BLaER1 (cell line): ENCODE results near the gene PKP3.
"Not testable (repeated sequence)": the region's sequence is repeated elsewhere in the genome, so short reads cannot be mapped to it uniquely, and the experiment has no call there.

Experiments
- H3K27ac ChIP-seq: shearing (Covaris generic); formaldehyde crosslinking; 2 replicates; pipeline ENCODE4 v1.8.1; 2022
- H3K27me3 ChIP-seq: shearing (Covaris generic); formaldehyde crosslinking; 2 replicates; pipeline ENCODE4 v1.8.1; 2022
- H3K36me3 ChIP-seq: shearing (Covaris generic); formaldehyde crosslinking; 2 replicates; pipeline ENCODE4 v1.8.1; 2022
- H3K4me1 ChIP-seq: shearing (Covaris generic); formaldehyde crosslinking; 2 replicates; pipeline ENCODE4 v1.8.1; 2022
- H3K4me2 ChIP-seq: shearing (Covaris generic); formaldehyde crosslinking; 2 replicates; pipeline ENCODE4 v1.8.1; 2022
- H3K4me3 ChIP-seq: shearing (Covaris generic); formaldehyde crosslinking; 2 replicates; pipeline ENCODE4 v1.8.1; 2022
- H3K9ac ChIP-seq: shearing (Covaris generic); formaldehyde crosslinking; 2 replicates; pipeline ENCODE4 v1.8.1; 2022
- H3K9me3 ChIP-seq: shearing (Covaris generic); formaldehyde crosslinking; 2 replicates; pipeline ENCODE4 v1.8.1; 2022
- H4K20me1 ChIP-seq: shearing (Covaris generic); formaldehyde crosslinking; 2 replicates; pipeline ENCODE4 v1.8.1; 2022
- Cebpa-rat ChIP-seq: shearing (Covaris generic); IDR thresholded peaks from 2 replicates; pipeline ENCODE4 v1.8.1; 2022

Gene PKP3

DNA sequence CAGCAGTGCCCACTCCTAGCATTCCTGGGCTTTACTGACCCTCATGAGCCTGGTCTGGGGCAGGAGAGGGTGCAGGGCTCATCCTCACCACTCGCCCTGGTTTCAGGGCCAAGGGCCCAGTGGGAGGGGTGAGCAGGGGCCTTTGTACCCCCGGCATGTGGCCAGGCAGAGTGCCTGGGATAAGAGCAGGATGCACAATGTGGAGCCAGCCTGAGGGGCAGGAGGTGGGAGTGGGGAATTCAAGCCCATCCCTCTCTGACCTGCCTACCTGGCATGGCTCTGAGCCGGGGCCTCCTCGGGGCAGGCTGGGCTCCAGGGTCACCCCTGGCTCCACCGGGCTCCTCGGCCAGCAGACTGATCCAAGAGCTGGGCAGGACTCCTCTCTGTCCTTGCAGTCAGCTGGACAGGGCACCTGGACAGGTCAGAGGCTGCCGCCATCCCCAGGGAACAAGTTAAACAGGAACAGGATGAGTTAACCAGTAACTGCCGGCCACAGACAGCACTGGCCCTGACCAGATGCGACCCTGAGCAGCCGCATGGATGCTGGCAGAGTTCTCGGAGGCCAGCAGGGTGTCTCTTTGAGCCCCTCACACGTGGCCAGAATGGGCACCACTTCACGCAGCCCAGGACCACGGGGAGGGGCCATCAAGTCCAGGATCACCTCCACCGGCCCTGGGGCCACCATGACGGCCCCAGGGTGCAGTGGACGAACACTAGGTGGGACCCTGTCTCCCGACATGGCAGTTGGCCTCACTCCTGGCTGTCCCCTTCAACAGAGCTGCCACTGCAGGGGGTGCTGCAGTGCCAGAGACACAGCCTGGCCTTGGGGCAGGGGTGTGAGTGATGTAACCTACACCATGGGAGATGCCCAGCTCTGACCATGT lies 15.8 kb downstream of the PKP3 start:
- H3K9me3 ChIP-seq, result no peaks in the 10 kb centered on the region
- no peak overlapping the region for H3K27ac ChIP-seq
- no peak overlapping the region for H3K4me3 ChIP-seq
- no peaks in the 10 kb centered on the region for H3K27me3 ChIP-seq
- peaks cover 3% of the 10 kb centered on the region; the same call in 1 of the 2 replicates for H3K36me3 ChIP-seq
- no peak overlapping the region for H3K4me2 ChIP-seq
- no peak overlapping the region for H3K9ac ChIP-seq
- H3K4me1 ChIP-seq, result peaks cover 70% of the 10 kb centered on the region
- peaks cover 17% of the 10 kb centered on the region for H4K20me1 ChIP-seq
- TF ChIP-seq Cebpa-rat, result no peak

DNA sequence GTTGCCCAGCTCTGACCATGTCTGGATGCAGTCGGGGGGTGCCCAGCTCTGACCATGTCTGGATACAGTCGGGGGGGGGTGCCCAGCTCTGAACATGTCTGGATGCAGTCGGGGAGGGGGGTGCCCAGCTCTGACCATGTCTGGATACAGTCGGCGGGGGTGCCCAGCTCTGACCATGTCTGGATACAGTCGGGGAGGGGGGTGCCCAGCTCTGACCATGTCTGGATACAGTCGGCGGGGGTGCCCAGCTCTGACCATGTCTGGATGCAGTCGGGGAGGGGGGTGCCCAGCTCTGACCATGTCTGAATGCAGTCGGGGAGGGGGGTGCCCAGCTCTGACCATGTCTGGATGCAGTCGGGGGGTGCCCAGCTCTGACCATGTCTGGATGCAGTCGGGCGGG lies 16.7 kb downstream of the PKP3 start:
- not testable (repeated sequence) for H3K4me2 ChIP-seq, H3K27ac ChIP-seq, H3K9ac ChIP-seq, H3K27me3 ChIP-seq, H3K4me3 ChIP-seq, H3K36me3 ChIP-seq, H3K9me3 ChIP-seq
- H4K20me1 ChIP-seq, result peaks cover 16% of the 10 kb centered on the region
- H3K4me1 ChIP-seq, result peaks cover 68% of the 10 kb centered on the region

DNA sequence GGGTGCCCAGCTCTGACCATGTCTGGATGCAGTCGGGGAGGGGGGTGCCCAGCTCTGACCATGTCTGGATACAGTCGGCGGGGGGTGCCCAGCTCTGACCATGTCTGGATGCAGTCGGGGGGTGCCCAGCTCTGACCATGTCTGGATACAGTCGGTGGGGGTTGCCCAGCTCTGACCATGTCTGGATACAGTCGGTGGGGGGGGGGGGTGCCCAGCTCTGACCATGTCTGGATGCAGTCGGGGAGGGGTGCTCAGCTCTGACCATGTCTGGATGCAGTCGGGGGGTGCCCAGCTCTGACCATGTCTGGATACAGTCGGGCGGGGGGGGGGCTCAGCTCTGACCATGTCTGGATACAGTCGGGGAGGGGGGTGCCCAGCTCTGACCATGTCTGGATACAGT lies 17.5 kb downstream of the PKP3 start:
- not testable (repeated sequence) for H3K27ac ChIP-seq, H3K27me3 ChIP-seq, H3K4me3 ChIP-seq, H3K4me2 ChIP-seq, H4K20me1 ChIP-seq, H3K36me3 ChIP-seq, H3K9me3 ChIP-seq, H3K9ac ChIP-seq
- peaks cover 68% of the 10 kb centered on the region for H3K4me1 ChIP-seq

DNA sequence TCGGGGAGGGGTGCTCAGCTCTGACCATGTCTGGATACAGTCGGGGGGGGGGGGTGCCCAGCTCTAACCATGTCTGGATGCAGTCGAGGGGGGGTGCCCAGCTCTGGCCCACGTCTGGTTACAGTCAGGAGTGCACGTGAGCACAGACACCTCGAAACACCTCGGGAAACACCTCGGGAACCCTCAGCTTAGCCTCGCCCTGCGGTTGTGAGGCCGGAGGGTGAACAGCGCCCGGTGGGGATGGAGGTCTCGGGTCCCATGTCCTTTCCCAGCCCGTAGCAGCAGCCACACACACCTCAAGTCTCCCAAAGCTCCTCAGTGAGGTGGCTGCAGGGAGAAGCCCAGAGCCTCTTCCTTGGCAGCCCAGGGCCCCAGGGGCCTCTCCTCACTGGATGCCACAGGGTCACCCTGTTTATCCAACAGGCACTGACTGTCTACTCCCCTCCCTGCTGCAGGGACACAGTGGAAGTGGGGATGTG lies 18.7 kb downstream of the PKP3 start:
- Histone ChIP-seq H3K27ac (peak overlapping the region; percentile 45; the same call in 1 of the 2 replicates), H3K36me3 (peaks cover 3% of the 10 kb centered on the region; the same call in 1 of the 2 replicates), H3K9me3 (no peaks in the 10 kb centered on the region), H3K4me3 (no peak overlapping the region), H3K4me2 (peak overlapping the region; percentile 99), H3K4me1 (peaks cover 70% of the 10 kb centered on the region), H4K20me1 (peaks cover 7% of the 10 kb centered on the region; the same call in 1 of the 2 replicates), H3K9ac (no peak overlapping the region; the same call in 1 of the 2 replicates), H3K27me3 (no peaks in the 10 kb centered on the region)
- no peak for TF ChIP-seq Cebpa-rat

DNA sequence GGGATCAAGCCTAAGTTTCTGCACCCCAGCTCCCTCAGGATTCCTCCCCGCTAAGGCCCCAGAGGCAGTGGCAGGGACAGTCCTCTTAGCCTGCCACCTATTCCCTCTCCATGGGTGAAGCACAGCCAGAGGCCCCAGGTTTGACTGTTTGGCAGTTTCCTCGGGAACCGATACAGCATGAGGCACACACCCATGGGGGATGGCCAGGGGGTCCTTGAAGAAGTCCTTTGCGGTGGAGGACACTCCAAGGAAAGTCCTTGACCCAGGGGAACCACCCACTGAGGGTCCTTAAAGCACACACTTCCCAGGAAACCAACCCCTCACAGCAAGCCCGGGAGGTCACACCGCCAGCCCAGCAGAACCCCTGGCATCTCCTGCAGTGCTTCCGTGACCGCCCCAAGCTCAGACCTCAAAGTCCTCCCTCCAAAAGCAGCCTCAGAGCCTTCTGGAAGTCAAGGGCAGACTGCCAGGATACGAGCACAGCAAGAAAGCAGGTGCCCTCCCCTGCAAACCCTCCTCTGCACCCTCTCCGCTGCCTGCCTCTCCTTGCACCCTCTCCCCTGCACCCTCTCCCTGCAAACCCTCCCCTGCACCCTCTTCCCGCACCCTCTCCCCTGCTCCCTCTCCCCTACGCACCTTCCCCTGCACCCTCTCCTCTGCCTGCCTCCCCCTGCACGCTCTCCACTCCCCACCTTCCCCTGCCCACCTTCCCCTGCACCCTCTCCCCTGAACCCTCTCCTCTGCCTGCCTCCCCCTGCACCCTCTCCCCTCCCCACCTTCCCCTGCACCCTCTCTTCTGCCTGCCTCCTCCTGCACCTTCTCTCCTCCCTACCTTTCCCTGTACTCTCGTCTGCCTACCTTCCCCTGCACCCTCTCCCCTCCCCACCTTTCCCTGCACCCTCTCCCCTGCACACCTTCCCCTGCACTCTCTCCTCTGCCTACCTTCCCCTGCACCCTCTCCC lies 19.4 kb downstream of the PKP3 start:
- peaks cover 7% of the 10 kb centered on the region; the same call in 1 of the 2 replicates for H4K20me1 ChIP-seq
- H3K9ac ChIP-seq, result no peak overlapping the region; the same call in 1 of the 2 replicates
- H3K36me3 ChIP-seq, result no peaks in the 10 kb centered on the region; the same call in 1 of the 2 replicates
- H3K27ac ChIP-seq, result peak overlapping the region; percentile 45; the same call in 1 of the 2 replicates
- no peaks in the 10 kb centered on the region for H3K9me3 ChIP-seq
- H3K4me2 ChIP-seq, result peak overlapping the region; percentile 99
- peaks cover 67% of the 10 kb centered on the region for H3K4me1 ChIP-seq
- 0 out of 2 replicates have a peak overlapping the region, but pooled peaks have one; percentile 28 for H3K4me3 ChIP-seq
- H3K27me3 ChIP-seq, result no peaks in the 10 kb centered on the region
- no peak for TF ChIP-seq Cebpa-rat

DNA sequence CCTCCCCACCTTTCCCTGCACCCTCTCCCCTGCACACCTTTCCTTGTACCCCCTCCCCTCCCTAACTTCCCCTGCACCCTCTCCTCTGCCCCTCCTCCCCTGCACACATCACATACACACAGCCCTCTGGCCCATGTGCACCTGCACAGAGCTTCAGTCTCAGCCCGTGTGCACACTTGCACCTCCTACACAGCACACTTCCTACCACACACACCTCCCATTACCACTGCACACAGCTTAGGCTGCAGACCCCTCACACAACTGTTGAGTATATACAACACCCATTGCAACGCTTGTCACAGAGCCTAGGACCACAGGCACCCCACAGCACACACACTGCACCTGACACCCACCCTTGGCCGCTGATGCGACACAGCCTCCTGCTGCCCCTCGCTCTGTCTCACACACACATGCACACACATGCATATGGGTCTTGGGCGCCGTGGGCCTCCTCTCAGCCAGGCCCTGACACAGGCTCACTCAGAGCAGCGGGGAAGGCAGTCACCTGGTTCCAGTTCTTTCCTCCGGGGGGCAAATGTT lies 20.4 kb downstream of the PKP3 start:
- H3K36me3 ChIP-seq, result no peaks in the 10 kb centered on the region
- peak overlapping the region; percentile 71 for H3K27ac ChIP-seq
- H3K4me2 ChIP-seq, result peak overlapping the region; percentile 99
- H3K27me3 ChIP-seq, result no peaks in the 10 kb centered on the region
- peak overlapping the region; percentile 82 for H3K4me3 ChIP-seq
- H3K9ac ChIP-seq, result peak overlapping the region; percentile 86
- H3K4me1 ChIP-seq, result peaks cover 57% of the 10 kb centered on the region
- H4K20me1 ChIP-seq, result peaks cover 7% of the 10 kb centered on the region; the same call in 1 of the 2 replicates
- TF ChIP-seq Cebpa-rat, result no peak
- H3K9me3 ChIP-seq, result no peaks in the 10 kb centered on the region

DNA sequence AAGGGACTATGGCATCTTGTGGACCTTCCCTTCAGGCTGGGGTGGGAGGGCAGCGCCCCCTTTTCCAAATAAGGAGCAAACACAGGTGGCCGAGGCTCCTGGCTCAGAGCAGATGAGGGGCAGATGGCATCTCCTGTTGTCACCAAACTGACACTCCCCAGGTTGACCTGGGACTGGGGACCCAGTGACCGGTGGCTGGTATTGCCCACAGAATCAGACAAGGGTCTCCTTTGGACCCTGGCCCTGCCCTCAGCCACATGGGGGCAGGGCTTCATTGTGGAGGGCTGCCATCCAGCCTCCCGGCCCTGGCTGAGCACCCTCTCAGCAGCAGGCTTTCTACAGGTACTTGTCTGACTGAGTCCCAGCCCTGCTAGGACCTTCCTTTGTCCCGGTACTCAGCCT lies 21.6 kb downstream of the PKP3 start:
- Histone ChIP-seq H3K27ac (peak overlapping the region; percentile 89), H3K36me3 (no peaks in the 10 kb centered on the region), H3K4me2 (peak overlapping the region; percentile 99), H3K9ac (peak overlapping the region; percentile 86), H4K20me1 (peaks cover 7% of the 10 kb centered on the region; the same call in 1 of the 2 replicates), H3K9me3 (no peaks in the 10 kb centered on the region), H3K4me3 (peak overlapping the region; percentile 82), H3K27me3 (no peaks in the 10 kb centered on the region), H3K4me1 (peaks cover 48% of the 10 kb centered on the region)
- no peak for TF ChIP-seq Cebpa-rat

DNA sequence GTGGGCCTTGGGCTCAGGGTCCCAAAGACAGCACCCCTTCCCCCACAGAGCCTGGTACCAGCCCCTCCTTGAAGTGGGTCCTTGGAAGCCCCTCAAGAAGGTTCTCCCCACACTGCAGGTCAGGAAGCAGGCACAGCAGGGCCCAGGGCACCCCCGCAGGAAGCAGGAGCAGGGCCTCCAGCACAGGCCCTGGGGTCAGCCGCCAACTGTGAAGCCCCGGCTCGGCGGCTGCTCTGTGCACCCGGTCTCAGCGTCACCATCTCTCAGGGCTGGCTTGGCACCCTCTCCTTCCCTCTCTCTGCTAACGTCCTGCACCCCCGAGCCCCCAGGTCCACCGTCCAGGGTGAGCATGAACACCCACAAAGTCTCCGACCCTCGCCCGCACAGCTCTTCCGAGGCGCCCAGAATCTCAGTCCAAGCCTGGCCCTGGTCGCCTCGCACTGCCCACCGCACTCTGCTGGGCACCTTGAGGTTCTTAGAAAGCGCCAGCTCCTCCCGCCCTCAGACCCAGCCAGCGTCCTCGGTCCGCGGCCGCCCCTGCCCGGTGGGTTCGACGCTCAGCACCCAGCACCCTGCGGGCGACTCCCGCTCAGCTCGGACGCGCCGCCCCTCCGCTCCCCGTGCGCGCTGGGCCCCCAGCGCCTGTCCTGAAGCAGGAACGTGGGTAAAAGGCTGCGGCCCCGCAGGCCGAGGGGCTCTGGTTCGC lies 22.2 kb downstream of the PKP3 start:
- Histone ChIP-seq H3K9me3 (no peaks in the 10 kb centered on the region), H3K4me2 (peak overlapping the region; percentile 99), H3K27me3 (no peaks in the 10 kb centered on the region), H3K9ac (peak overlapping the region; percentile 86), H4K20me1 (peaks cover 7% of the 10 kb centered on the region; the same call in 1 of the 2 replicates), H3K27ac (peak overlapping the region; percentile 89), H3K36me3 (no peaks in the 10 kb centered on the region), H3K4me3 (peak overlapping the region; percentile 82), H3K4me1 (peaks cover 48% of the 10 kb centered on the region)
- TF ChIP-seq Cebpa-rat, result no peak
